Smooth muscle cell (in vitro differentiated cells): ENCODE results near the gene KIF5C. TPM values are rescaled to one million over a fixed set of nuclear protein-coding genes. Genes with fewer than 3 reads are reported as not detected.
A peak's percentile ranks its signal among the peaks of the same experiment; 100 is the strongest.

ENCODE experiments used
- DNase-seq: peaks from one replicate; lab custom pipeline; 2025; ENCODE audit not compliant: unreplicated experiment; lab: John Stamatoyannopoulos, UW
- H2AFZ ChIP-seq: fragments of 200-600 bp; sonication (generic); 2 replicates; pipeline ENCODE4 v1.6.0; 2016; ENCODE audit warnings: antibody characterized with exemption, low read depth, mild to moderate bottlenecking
- H3F3A ChIP-seq: fragments of 200-600 bp; sonication (generic); 2 replicates; pipeline ENCODE4 v1.6.0; 2017; ENCODE audit warnings: antibody characterized with exemption, low read depth
- H3K27ac ChIP-seq: fragments of 200-600 bp; sonication (generic); 2 replicates; pipeline ENCODE4 v1.5.1; 2016; ENCODE audit warnings: low read depth, mild to moderate bottlenecking
- H3K27me3 ChIP-seq: fragments of 200-600 bp; sonication (generic); 2 replicates; pipeline ENCODE4 v1.6.1; 2016; ENCODE audit warnings: low read depth, mild to moderate bottlenecking
- H3K36me3 ChIP-seq: fragments of 200-600 bp; sonication (generic); 2 replicates; pipeline ENCODE4 v1.5.1; 2016; ENCODE audit warnings: low read depth
- H3K4me1 ChIP-seq: fragments of 200-600 bp; sonication (generic); 2 replicates; pipeline ENCODE4 v1.5.1; 2016; ENCODE audit warnings: low read depth
- H3K4me2 ChIP-seq: fragments of 200-600 bp; sonication (generic); 2 replicates; pipeline ENCODE4 v1.6.0; 2016; ENCODE audit warnings: mild to moderate bottlenecking
- H3K4me3 ChIP-seq: fragments of 200-600 bp; sonication (generic); 2 replicates; pipeline ENCODE4 v1.5.1; 2016; ENCODE audit warnings: mild to moderate bottlenecking
- H3K79me2 ChIP-seq: fragments of 200-600 bp; sonication (generic); 2 replicates; pipeline ENCODE4 v1.6.0; 2016; ENCODE audit warnings: low read depth, mild to moderate bottlenecking
- H3K9ac ChIP-seq: fragments of 200-600 bp; sonication (generic); 2 replicates; pipeline ENCODE4 v1.6.0; 2016; ENCODE audit warnings: low read depth
- H3K9me3 ChIP-seq: fragments of 200-600 bp; sonication (generic); replicated peaks from 2 replicates; pipeline ENCODE4 v1.5.1; 2016; ENCODE audit warnings: low read depth
- H4K20me1 ChIP-seq: fragments of 200-600 bp; sonication (generic); 2 replicates; pipeline ENCODE4 v1.6.0; 2016; ENCODE audit warnings: low read depth
- CTCF ChIP-seq: fragments of 200-600 bp; sonication (generic); IDR thresholded peaks from 2 replicates; pipeline ENCODE4 v1.5.1; 2017; ENCODE audit warnings: borderline replicate concordance, mild to moderate bottlenecking, antibody characterized with exemption; ENCODE audit not compliant: insufficient read depth, poor library complexity, severe bottlenecking
- WGBS: methylation state at CpG from one replicate; pipeline ENCODE4 v1.1.7; 2016; ENCODE audit warnings: low lambda C conversion rate; 5-methylcytosine and 5-hydroxymethylcytosine counted together
- polyA plus RNA-seq: library from polyadenylated mRNA; unstranded; fragments of >200 nt; fragmentation: Nextera tagmentation; extraction: Ambion mirVana; gene quantifications from 2 replicates; pipeline ENCODE4 v1.2.1, GENCODE V29; 2016
- total RNA-seq: library from RNA; depleted of rRNA; stranded (reverse); fragments of >200 nt; gene quantifications from 2 replicates; pipeline ENCODE4 v1.2.3, GENCODE V29; 2014

KIF5C gene
- total and polyA plus RNA-seq, 2 experiments from 2014 or later: 0.09 to 1.4 TPM

GRCh38 chr2:148903979-148904378, 29.0 kb downstream of the KIF5C start:
- no peaks in the 10 kb centered on the region for H3K36me3 ChIP-seq
- no peak overlapping the region for H3K4me3 ChIP-seq
- no peak overlapping the region for H2AFZ ChIP-seq
- no peaks in the 10 kb centered on the region for H3F3A ChIP-seq
- H3K79me2 ChIP-seq: no peaks in the 10 kb centered on the region
- H3K27me3 ChIP-seq: no peaks in the 10 kb centered on the region
- H3K9me3 ChIP-seq: no peaks in the 10 kb centered on the region
- no peak for TF ChIP-seq CTCF
- 46% methylated on average over 4 of the region's 4 CpGs for WGBS
- H3K27ac ChIP-seq: no peak overlapping the region
- H3K4me2 ChIP-seq: peak overlapping the region; percentile 14
- DNase-seq: no peak
- peaks cover 9% of the 10 kb centered on the region for H3K4me1 ChIP-seq
- no peaks in the 10 kb centered on the region for H4K20me1 ChIP-seq
- no peak overlapping the region for H3K9ac ChIP-seq

GRCh38 chr2:148906124-148906523, 31.1 kb downstream of the KIF5C start:
- H3K9ac ChIP-seq: no peak overlapping the region
- 76% methylated on average over 4 of the region's 4 CpGs for WGBS
- H3K4me2 ChIP-seq: no peak overlapping the region
- H3K9me3 ChIP-seq: no peaks in the 10 kb centered on the region
- H3K4me3 ChIP-seq: no peak overlapping the region
- no peaks in the 10 kb centered on the region for H3K36me3 ChIP-seq
- no peaks in the 10 kb centered on the region for H3K27me3 ChIP-seq
- H3K27ac ChIP-seq: no peak overlapping the region
- H2AFZ ChIP-seq: no peak overlapping the region
- no peaks in the 10 kb centered on the region for H3K79me2 ChIP-seq
- H3K4me1 ChIP-seq: peaks cover 6% of the 10 kb centered on the region
- H4K20me1 ChIP-seq: no peaks in the 10 kb centered on the region
- DNase-seq: no peak
- no peak for TF ChIP-seq CTCF
- H3F3A ChIP-seq: no peaks in the 10 kb centered on the region

- Histone ChIP-seq H3K9me3 (no peaks in the 10 kb centered on the region), H3K9ac (no peak overlapping the region), H3K27ac (no peak overlapping the region), H3K36me3 (no peaks in the 10 kb centered on the region), H3K4me3 (no peak overlapping the region), H3K4me1 (peaks cover 3% of the 10 kb centered on the region), H3K27me3 (no peaks in the 10 kb centered on the region), H3F3A (no peaks in the 10 kb centered on the region), H2AFZ (no peak overlapping the region), H3K4me2 (no peak overlapping the region), H3K79me2 (no peaks in the 10 kb centered on the region), H4K20me1 (no peaks in the 10 kb centered on the region)
- TF ChIP-seq CTCF: no peak
- no peak for DNase-seq
- WGBS: 99% methylated on average over 5 of the region's 5 CpGs
Measured at GRCh38 chr2:148907085-148907785, 32.2 kb downstream of the KIF5C start.

- no peak for DNase-seq
- Histone ChIP-seq H3K36me3 (no peaks in the 10 kb centered on the region), H3K9me3 (no peaks in the 10 kb centered on the region), H3K27ac (no peak overlapping the region), H3K4me1 (no peaks in the 10 kb centered on the region), H3K9ac (no peak overlapping the region), H3K4me3 (no peak overlapping the region), H3K4me2 (peak overlapping the region; percentile 40), H3K79me2 (no peaks in the 10 kb centered on the region), H3F3A (no peaks in the 10 kb centered on the region), H2AFZ (peak overlapping the region; percentile 85), H3K27me3 (no peaks in the 10 kb centered on the region), H4K20me1 (no peaks in the 10 kb centered on the region)
- 69% methylated on average over 8 of the region's 8 CpGs for WGBS
- TF ChIP-seq CTCF: no peak
Measured at GRCh38 chr2:148909114-148909513, 34.1 kb downstream of the KIF5C start.
